AG08395 (cell line): Measurements from ENCODE around the gene PGAM4.
"Not testable (repeated sequence)": the region's sequence is repeated elsewhere in the genome, so short reads cannot be mapped to it uniquely, and the experiment has no call there.

Experiments used
- DNase-seq: peaks from one replicate; pipeline ENCODE4 v3.0.0; 2012; ENCODE audit warnings: mixed read lengths, low spot score

Gene PGAM4

GRCh38 chrX:77969538-77969937 is at the start of gene PGAM4:
PGAM4 (minus strand) TSS chrX:77969638; CDS start chrX:77969638, 0 bp downstream.
- DNase-seq: no peak

GRCh38 chrX:78011846-78012245 is 42.4 kb upstream of the PGAM4 start:
- no peak for DNase-seq

- DNase-seq: no peak
Observed at GRCh38 chrX:77979870-77980269, 10.4 kb upstream of the PGAM4 start.

GRCh38 chrX:77977518-77977917 is 8.1 kb upstream of the PGAM4 start:
- no peak for DNase-seq

- DNase-seq: no peak
Observed at GRCh38 chrX:77977095-77977494, 7.7 kb upstream of the PGAM4 start.

GRCh38 chrX:77975755-77976154 is 6.3 kb upstream of the PGAM4 start:
- DNase-seq: no peak

DNA sequence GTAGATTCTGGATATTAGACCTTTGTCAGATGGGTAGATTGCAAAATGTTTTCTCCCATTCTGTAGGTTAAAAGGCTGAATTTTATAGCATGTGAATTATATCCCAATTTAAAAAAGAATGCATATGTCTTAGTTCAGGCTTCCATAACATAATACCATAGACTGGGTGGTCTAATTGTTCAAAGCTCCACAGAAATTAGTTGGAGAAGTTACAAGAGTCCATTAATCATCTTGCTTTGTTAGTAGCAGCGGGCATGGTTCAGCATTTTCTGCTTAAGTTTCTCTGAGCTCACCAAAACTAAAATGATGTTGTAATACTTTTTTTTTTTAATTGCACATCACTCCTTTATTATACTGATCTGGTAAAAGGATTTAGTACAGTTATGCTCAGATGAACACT is 1.8 kb downstream of the PGAM4 start:
- DNase-seq: no peak

DNA sequence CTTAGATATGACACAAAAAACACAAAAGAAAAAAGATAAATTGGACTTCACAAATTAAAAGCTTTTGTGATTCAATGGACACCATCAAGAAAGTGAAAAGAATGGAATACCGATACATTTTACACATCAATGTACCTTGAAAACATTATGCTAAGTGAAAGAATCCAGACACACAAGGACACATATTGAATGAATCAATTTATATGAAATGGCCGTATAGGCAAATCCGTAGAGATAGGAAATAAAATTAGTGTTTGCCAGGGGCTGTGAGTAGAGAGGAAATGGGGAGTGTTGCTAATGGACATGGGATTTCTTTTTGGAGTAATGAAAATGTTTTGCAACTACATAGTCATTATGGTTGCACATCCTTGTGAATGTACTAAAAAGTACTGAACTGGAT is 3.1 kb downstream of the PGAM4 start:
- DNase-seq: no peak

DNA sequence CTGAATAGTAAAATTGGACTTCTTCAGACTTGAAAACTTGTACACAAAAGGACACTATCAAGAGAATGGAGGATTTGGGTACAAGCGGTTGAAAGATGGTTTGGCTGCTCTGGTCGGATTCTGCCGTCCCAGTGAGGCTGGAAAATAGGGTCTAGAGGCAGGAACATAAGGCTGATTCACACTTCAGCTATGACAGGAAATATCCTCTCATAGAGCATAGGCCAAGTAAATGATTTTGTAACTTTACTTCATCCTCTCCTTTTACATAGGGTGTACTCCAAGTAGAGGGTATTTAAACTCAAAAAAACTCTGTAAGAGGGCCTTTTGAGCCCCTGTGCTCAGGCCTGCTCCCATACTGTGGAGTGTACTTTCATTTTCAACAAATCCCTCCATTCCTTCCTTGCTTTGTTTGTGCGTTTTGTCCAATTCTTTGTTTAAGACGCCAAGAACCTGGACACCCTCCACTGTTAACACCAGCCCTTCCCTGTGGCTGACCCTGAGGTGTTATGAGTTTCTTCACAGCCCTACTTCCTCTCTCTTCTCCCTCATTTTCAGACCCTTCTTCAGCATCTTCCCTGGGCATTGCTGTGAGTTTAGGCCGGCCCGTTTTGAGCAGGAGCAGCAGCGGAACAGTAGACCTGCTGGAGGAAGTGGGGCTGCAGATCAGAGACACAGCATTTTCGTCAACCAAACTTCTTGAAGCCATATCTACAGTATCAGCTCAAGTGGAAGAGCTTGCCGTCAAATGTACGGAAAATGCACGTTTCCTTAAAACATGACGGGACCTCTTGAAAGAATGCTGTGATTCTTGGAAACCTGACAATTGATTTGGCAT is 7.2 kb downstream of the PGAM4 start:
- DNase-seq: no peak

GRCh38 chrX:77961063-77961462 is 8.4 kb downstream of the PGAM4 start:
- DNase-seq: no peak

GRCh38 chrX:77960567-77960966 is 8.9 kb downstream of the PGAM4 start:
- DNase-seq: no peak

- no peak for DNase-seq
Observed at GRCh38 chrX:77953708-77954107, 15.7 kb downstream of the PGAM4 start.

DNA sequence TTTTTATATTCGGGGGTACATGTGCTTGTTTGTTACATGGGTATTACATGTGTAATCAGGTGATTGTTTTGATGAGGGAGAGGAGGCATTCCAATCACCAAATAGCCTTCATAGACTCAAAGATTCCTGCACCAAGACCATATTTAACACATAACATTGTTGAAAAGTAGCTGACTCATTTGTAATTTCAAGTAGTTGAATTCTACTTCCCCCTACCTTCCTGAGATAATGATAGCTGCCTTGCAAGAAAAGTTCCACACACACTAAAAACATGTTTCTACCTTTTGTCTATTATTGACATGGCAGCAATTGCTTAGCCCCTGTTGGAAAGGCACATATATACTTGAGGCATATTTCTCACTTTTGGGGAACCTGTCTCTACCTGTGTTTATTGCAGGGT is 16.1 kb downstream of the PGAM4 start:
- no peak for DNase-seq

- no peak for DNase-seq
Observed at GRCh38 chrX:77952173-77952572, 17.3 kb downstream of the PGAM4 start.

GRCh38 chrX:77949840-77950239 is 19.6 kb downstream of the PGAM4 start:
- DNase-seq: no peak

DNA sequence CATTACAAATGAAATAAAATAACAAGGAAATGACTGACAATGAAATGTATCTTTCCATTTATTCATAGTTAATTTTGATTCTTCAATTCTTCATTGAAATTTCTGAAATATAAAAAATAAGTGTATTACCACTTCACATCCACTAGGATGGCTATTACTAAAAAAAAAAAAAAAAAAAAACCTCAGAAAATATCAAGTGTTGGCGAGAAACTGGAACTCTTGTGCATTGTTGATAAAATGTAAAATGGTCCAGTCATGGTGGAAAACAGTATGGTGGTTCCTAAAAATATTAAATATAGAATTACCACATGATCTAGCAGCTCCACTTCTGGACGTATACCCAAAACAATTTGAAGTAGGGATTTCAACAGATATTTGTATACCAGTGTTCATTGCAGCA is 22.9 kb downstream of the PGAM4 start:
- DNase-seq: no peak

DNA sequence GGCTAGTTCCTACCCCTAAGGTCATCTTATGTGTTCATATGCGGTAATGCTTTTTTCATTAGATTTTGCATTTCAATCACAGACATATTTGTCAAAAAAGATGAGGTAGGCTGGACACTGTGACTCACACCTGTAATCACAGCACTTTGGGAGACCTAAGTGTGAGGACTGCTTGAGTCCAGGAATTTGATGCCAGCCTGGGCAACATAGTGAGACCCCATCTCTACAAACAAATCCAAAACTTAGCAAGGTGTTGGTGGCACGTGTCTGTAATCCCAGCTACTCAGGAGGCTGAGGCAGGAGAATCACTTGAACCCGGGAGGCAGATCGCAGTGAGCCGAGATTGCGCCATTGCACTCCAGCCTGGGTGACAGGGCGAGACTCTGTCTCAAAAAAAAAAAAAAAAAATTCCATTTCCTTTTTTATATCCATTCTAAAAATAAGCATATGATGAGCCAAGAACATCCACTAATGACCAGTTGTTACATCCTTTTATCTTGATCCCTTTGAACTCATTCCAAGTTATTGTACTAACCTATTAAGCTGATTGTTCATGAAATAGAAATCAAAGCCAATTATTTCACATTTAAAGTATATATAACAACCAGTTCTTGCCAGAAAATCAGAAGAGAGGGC is 23.4 kb downstream of the PGAM4 start:
- DNase-seq: no peak

DNA sequence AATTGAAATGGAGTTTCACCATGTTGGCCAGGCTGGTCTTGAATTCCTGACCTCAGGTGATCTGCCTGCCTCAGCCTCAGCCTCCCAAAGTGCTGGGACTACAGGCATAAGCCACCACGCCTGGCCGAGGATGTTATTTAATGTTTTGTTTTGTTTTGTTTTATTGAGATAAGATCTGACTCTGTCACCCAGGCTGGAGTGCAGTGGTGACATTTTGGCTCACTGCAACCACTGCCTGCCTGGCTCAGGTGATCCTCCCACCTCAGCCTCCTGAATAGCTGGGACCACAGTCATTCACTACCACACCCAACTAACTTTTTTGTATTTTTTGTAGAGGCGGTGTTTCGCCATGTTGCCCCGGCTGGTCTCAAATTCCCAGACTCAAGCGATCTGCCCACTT is 24.4 kb downstream of the PGAM4 start:
- not testable (repeated sequence) for DNase-seq

- DNase-seq: no peak
Observed at GRCh38 chrX:77938083-77938680, 31.3 kb downstream of the PGAM4 start.

- DNase-seq: no peak
Observed at GRCh38 chrX:77937291-77937690, 32.1 kb downstream of the PGAM4 start.

GRCh38 chrX:77936299-77936698 is 33.1 kb downstream of the PGAM4 start:
- DNase-seq: no peak

- no peak for DNase-seq
Observed at GRCh38 chrX:77935886-77936285, 33.6 kb downstream of the PGAM4 start.

- no peak for DNase-seq
Observed at GRCh38 chrX:77930581-77930980, 38.9 kb downstream of the PGAM4 start.
